ENCODE data around the gene SGMS1. TPM values are rescaled to one million over a fixed set of nuclear protein-coding genes. Genes with fewer than 3 reads are reported as not detected.

Gene SGMS1
- total RNA-seq, 1 experiment from 2014 or later, result 20.4 TPM

DNA sequence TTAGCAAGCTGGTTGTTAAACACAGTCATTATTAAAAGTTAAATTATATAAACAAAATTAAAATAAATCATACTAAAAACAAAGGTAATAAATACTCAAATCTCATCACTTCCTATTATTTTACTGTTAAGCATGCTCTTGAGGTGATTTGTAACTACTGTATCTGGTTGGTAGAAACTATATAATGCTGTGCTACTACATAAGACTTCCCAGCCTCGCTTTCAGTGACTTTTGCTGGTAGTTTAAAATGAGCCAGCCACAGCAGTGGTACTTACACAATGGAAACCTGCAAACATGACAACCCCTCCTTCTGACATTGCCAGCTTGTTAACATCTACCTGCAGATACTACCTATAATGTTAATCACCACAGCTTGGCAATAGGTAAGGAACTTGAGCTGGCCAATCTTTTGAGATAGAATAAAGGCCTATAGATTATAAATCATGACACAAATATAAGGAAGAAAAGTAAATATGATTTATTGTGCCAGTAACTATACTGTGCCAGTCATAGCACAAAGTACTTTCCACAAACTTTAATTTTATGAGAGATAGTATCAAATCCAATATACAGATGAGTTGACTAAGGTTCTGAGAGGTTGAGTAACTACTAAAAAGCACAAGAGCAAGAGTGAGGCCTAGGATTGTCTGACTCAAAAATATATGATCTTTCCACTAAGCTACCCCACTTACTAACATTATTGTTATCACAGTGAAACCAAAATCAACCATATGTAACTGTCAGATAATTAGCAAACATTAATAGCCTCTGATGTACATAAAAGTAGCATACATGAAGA, 191.3 kb downstream of the SGMS1 start:
- Histone ChIP-seq H3K9me3 (ENCODE audit: control insufficient read depth, low read depth, low read length) (no peaks in the 10 kb centered on the region), H4K8ac (replicated peaks; ENCODE audit: insufficient read length, low read depth, low read length) (no peak overlapping the region), H4K5ac (ENCODE audit: insufficient read length, low read depth, low read length) (no peak overlapping the region), H2BK15ac (ENCODE audit: low read depth, low read length) (no peak overlapping the region), H3T11ph (ENCODE audit: low read length) (no peak overlapping the region), H2AK5ac (ENCODE audit: insufficient read length, low read length) (no peak overlapping the region), H4K20me1 (ENCODE audit: control insufficient read depth, insufficient read depth, insufficient read length) (no peaks in the 10 kb centered on the region), H3K18ac (ENCODE audit: insufficient read length, low read depth, low read length) (no peak overlapping the region), H3K56ac (ENCODE audit: insufficient read length, low read depth, low read length) (no peak overlapping the region), H3K79me2 (ENCODE audit: insufficient read depth, low read length) (no peaks in the 10 kb centered on the region), H2BK12ac (ENCODE audit: insufficient read length, low read depth, low read length) (no peak overlapping the region), H2BK20ac (ENCODE audit: low read depth, low read length, poor library complexity, severe bottlenecking) (no peak overlapping the region), H3K4me1 (ENCODE audit: insufficient read depth, low read length) (no peaks in the 10 kb centered on the region; the same call in 1 of the 2 replicates), H3K79me1 (ENCODE audit: insufficient read depth, low read depth, low read length, poor library complexity, severe bottlenecking) (no peaks in the 10 kb centered on the region), H2AFZ (ENCODE audit: low read length) (no peak overlapping the region), H3K9ac (ENCODE audit: extremely low read depth, insufficient read length, low read length) (no peak overlapping the region), H2BK5ac (ENCODE audit: insufficient read length, low read length) (no peak overlapping the region), H3K23me2 (ENCODE audit: insufficient read length, low read depth, low read length, poor library complexity, severe bottlenecking) (no peaks in the 10 kb centered on the region), H2BK120ac (ENCODE audit: low read depth, low read length, poor library complexity, severe bottlenecking) (no peak overlapping the region), H3K4me2 (ENCODE audit: insufficient read depth, insufficient read length, low read length) (no peak overlapping the region), H3K14ac (ENCODE audit: insufficient read depth, low read length) (no peak overlapping the region), H3K4ac (ENCODE audit: low read depth, low read length) (no peak overlapping the region), H3K27me3 (ENCODE audit: insufficient read depth, low read length) (no peaks in the 10 kb centered on the region), H4K91ac (ENCODE audit: insufficient read length, low read depth, low read length) (no peak overlapping the region), H3K23ac (ENCODE audit: insufficient read length, low read depth, low read length) (no peak overlapping the region), H3K27ac (ENCODE audit: insufficient read length, low read depth, low read length) (no peak overlapping the region)
- Mint-ChIP-seq H3K4me1 (peaks cover 9 to 17% of the 10 kb centered on the region in 2 experiments), H3K9me3 (no peaks in the 10 kb centered on the region), H3K4me3 (no peak overlapping the region), H3K36me3 (ENCODE audit: insufficient read depth in 1 of 3, low read depth in 3 of 3) (peaks cover 0 to 4% (median 2%) of the 10 kb centered on the region in 3 experiments; a peak in 3 of 7 replicates), H3K27me3 (ENCODE audit: low read depth) (no peaks in the 10 kb centered on the region), H3K27ac (no peak overlapping the region)
- WGBS (ENCODE audit: extremely low coverage, insufficient read length, low lambda C conversion rate), result no CpG with 5 or more reads among the region's 1 CpG
- no peak for DNase-seq
- TF ChIP-seq, protein P1, sequence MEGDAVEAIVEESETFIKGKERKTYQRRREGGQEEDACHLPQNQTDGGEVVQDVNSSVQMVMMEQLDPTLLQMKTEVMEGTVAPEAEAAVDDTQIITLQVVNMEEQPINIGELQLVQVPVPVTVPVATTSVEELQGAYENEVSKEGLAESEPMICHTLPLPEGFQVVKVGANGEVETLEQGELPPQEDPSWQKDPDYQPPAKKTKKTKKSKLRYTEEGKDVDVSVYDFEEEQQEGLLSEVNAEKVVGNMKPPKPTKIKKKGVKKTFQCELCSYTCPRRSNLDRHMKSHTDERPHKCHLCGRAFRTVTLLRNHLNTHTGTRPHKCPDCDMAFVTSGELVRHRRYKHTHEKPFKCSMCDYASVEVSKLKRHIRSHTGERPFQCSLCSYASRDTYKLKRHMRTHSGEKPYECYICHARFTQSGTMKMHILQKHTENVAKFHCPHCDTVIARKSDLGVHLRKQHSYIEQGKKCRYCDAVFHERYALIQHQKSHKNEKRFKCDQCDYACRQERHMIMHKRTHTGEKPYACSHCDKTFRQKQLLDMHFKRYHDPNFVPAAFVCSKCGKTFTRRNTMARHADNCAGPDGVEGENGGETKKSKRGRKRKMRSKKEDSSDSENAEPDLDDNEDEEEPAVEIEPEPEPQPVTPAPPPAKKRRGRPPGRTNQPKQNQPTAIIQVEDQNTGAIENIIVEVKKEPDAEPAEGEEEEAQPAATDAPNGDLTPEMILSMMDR (conservative IDR thresholded peaks at IDR 0.05), result no peak
